Activated CD8-positive, alpha-beta memory T cell treated with anti-CD3 and anti-CD28 coated beads, Interleukin-2, amount 50 U/mL, for 48 hours (primary cell): ENCODE data around the gene OR11G2.
"Not testable (repeated sequence)": the region's sequence is repeated elsewhere in the genome, so short reads cannot be mapped to it uniquely, and the experiment has no call there.

Experiments used
- DNase-seq: peaks from one replicate; pipeline ENCODE4 v3.0.0-alpha.2; 2020

Gene OR11G2, protein sequence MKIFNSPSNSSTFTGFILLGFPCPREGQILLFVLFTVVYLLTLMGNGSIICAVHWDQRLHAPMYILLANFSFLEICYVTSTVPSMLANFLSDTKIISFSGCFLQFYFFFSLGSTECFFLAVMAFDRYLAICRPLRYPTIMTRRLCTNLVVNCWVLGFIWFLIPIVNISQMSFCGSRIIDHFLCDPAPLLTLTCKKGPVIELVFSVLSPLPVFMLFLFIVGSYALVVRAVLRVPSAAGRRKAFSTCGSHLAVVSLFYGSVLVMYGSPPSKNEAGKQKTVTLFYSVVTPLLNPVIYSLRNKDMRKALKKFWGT

DNA sequence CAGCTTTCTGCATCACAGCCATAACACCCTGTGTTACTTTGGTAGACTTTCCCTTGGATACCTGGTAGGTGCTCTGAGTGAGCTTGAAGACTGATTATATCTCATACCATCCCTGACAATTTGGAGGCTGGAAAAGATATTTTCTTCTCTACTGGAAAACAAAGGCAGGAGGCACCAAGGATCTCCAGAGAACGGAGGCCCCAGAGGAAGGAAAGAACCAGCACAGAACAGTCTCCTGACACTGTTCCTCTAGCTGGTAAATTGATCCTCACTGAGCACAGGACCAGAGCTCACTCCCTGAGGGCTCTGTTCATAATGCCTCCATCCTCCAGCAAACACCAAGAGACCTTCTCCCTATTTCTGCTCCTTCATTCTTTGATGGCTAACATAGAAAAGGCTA is at the start of gene OR11G2:
Gene OR11G2 (plus strand): TSS at position 301 of the 400 bp plus-strand sequence. CDS start 6,542 bp downstream, outside the sequence.
- DNase-seq, result no peak

DNA sequence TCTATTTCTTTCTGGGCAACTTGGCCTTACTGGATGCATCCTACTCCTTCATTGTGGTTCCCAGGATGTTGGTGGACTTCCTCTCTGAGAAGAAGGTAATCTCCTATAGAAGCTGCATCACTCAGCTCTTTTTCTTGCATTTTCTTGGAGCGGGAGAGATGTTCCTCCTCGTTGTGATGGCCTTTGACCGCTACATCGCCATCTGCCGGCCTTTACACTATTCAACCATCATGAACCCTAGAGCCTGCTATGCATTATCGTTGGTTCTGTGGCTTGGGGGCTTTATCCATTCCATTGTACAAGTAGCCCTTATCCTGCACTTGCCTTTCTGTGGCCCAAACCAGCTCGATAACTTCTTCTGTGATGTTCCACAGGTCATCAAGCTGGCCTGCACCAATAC is 46.8 kb upstream of the OR11G2 start:
- no peak for DNase-seq

DNA sequence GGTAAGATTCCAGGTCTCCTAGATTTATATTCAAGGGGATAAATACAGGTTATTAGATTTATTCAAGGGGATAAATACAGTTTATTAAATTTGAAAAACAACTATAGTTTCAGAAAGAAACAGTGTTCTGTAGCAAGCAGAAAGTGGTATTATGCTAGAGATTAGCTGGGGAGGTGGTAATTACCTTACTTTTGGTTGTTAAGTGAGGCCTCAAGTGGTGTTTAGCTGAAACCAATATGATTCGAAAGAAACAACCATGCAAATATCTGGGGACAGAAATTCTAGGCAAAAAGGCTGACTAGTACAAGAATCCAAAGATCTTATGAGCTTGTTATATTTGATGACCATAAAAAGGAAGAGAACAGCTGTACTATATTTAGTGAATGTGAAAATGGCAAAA is 45.9 kb upstream of the OR11G2 start:
- no peak for DNase-seq

DNA sequence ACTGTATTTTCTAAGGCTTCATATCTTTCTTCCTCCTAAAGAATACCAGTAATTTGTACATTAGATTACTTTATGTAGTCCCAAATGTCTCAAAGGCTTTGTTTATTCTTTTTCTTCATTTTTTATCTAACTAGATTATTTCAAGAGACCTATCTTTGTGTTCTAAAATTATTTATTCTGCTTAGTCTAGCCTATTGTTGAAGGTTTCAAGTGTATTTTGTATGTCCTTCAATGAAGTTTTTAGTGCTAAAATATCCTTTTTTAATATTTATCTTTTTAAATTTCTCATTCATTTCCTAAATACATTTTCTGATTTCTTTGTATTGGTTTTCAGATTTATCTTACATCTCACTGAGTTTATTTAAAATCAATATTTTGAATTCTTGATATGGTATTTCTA is 26.2 kb upstream of the OR11G2 start:
- no peak for DNase-seq

DNA sequence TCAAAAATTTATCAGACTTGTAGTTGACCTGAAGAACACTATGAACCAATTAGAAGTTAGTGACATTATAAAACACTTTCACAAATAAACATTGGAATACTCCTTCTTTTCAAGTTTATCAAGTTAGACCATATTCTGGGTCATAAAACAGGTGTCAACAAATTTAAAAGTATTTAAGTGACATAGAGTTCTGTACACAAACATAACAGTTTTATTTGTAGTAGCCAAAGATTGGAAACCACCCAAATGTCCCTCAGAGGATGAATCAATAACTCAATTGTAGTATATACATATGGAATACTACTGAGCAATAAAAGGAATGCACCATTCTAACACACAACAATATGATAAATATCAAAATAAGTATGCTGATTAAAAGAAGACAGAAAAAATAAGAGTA is 23.6 kb upstream of the OR11G2 start:
- DNase-seq, result no peak

DNA sequence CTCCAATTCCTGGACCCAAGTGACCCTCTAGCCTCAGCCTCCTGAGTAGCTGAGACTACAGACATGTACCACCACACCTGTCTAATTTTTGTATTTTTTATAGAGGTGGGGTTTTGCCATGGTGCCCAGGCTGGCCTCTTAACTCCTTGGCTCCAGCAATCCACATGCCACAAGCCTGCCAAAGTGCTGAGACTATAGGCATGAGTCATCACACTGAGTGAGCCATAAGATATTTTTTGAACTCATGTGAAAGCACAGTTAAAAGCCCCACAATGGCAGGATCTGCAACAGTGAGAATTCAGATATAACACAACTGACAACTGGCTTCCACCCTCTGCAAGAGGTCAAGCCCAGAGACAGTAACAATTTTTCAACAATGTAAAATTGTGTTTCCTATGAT is 20.8 kb upstream of the OR11G2 start:
- DNase-seq, result not testable (repeated sequence)

DNA sequence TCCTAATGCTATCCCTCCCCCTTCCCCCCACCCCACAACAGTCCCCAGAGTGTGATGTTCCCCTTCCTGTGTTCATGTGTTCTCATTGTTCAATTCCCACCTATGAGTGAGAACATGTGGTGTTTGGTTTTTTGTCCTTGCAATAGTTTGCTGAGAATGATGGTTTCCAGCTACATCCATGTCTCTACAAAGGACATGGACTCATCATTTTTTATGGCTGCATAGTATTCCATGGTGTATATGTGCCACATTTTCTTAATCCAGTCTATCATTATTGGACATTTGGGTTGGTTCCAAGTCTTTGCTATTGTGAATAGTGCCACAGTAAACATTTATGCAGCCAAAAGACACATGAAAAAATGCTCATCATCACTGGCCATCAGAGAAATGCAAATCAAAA is 16.5 kb upstream of the OR11G2 start:
- not testable (repeated sequence) for DNase-seq

DNA sequence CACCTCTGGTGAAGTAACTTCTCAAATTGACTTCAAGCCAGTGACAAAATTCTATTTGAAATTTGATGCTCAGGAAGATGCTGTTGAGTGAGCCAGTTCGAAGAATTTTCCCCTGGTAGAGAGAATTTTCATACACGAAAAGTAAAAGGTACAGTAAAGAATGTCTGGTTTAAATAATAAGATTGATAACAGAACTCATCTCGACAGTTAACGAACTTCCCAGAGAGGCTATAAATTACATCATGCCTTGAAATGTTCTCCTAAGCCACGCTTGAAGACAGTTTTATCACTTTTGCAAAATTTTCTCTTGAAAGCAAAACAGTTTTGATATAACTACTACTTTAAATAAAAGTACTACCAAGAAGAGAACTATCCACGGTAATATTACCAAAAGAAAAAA is 14.4 kb upstream of the OR11G2 start:
- no peak for DNase-seq

DNA sequence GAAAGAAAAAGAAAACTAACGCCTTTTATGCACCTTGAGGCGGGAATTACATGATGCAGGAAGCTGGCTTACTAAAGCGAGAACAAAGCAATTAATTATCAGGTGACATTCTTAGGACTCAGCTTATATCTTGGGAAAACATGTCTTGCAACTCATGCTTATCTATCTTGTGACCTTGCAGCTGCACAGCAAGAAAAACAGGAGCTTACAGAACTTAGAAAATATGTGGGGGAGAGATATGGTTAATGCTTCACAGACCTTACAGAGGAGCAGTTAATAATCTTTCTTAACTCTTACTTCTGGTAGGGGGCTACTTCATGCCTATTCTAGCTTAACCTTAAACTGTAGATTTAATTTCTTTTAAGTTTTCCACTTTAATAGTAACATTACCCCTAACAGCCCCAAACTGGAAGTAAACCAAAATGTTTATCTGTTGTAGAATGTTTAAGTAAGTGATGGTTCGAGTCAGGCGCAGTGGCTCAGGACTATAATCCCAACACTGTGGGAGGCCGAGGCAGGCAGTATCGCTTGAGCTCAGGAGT is 13.2 kb upstream of the OR11G2 start:
- DNase-seq, result no peak

DNA sequence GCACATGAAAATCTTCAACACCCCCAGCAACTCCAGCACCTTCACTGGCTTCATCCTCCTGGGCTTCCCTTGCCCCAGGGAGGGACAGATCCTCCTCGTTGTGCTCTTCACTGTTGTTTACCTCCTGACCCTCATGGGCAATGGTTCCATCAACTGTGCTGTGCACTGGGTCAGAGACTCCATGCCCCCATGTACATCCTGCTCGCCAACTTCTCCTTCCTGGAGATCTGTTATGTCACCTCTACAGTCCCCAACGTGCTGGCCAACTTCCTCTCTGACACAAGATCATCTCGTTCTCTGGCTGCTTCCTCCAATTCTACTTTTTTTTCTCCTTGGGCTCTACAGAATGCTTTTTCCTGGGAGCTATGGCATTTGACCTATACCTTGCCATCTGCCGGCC is 11.5 kb upstream of the OR11G2 start:
- DNase-seq, result no peak

DNA sequence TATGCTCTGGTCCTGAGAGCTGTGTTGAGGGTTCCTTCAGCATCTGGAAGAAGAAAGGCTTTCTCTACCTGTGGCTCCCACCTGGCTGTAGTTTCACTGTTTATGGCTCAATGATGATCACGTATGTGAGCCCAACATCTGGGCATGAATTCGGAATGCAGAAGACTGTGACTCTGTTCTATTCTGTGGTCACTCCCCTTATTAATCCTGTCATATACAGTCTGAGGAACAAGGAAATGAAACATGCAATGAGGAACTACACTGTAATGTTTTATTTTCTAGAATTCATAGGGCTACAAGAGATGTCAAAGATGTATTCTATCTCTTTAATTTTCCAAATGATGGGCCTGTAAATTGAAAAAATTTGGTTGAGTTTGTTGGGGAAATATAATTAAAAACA is 10.8 kb upstream of the OR11G2 start:
- no peak for DNase-seq

DNA sequence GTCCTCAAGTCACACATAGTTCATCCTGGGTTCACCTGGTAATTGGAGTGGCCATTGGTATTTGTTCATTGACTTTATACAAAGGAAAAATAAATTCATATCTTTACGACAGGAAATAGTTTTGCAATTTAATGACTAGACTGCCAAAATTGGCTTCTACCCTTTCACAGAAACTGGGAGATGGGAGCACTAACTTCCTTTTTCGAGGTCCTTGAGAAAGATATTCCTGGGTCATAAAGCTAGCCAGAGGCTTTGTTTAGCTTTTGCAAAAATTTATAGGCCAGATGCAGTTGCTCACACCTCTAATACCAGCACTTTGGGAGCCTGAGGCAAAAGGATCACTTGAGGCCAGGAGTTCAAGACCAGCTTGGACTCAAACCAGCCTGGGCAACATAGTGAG is 10.2 kb upstream of the OR11G2 start:
- no peak for DNase-seq

DNA sequence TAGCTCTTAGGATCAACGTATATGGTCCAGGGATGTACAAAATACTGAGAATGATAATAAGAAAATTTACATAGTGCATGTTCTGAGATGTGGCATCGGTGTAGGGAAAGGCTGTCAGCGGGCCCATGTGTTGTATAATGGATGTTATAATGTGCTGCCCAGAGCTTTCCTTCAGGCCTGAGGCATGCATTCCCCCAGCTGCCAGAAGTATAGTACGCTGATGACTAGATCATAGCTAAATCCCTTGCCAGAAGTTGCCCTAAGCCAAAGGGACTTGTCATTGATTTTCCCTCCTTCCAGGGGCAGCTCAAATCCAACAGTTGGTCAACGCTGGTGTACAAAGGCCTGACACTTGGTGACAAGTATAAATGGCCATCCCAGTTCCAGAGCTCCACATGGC is 6.5 kb upstream of the OR11G2 start:
- no peak for DNase-seq

DNA sequence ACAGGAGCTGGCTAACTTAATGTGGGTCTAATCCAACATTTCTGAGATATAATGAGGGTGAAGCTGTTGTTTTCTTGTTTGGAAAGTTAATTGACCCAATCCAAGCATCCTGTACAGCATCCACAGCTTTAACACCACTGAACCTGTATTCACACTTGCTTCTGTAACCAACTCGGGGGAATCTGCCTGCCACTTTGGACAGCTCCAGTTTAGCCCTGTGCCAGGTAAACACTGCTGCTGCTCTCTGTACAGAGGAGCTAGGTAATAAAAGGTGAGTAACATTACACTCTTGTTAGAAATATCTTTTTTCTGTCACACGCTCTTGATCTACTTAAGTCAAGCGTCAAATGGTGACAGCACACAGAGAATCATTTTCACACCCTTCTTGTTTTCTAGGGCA is 700 bp downstream of the OR11G2 start:
- no peak for DNase-seq

DNA sequence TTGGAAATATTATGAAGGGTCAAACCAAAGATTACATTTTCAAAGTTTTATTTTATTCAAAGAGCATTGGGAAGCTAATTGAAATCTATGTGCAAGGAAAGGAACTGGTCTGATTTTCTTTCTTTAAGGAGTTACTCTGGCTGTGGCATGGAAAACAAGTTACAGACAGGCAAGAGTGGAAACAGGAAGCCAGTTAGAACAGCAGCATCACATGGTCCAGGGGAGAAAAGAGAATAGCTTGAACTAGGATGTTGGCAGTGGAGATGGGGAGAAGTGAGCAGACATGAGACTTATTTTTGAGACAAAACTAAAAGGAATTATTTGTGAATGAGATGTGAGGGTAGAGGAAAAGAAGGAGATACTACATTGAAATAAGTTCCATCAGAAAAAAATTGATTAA is 3.4 kb downstream of the OR11G2 start:
- DNase-seq, result no peak

DNA sequence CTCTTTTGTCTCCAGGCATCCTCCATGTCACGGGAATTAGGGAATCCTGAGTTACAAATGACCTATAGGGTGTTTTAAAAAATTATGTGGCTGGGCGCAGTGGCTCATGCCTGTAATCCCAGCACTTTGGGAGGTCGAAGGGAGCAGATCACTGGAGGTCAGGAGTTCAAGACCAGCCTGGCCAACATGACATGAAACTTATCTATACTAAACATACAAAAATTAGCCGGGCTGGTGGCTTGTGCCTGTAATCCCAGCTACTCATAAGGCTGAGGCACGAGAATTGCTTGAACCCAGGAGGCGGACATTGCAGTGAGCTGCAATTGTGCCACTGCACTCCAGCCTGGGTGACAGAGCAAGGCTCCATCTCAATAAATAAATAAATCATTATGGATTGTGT is 4.5 kb downstream of the OR11G2 start:
- DNase-seq, result not testable (repeated sequence)

DNA sequence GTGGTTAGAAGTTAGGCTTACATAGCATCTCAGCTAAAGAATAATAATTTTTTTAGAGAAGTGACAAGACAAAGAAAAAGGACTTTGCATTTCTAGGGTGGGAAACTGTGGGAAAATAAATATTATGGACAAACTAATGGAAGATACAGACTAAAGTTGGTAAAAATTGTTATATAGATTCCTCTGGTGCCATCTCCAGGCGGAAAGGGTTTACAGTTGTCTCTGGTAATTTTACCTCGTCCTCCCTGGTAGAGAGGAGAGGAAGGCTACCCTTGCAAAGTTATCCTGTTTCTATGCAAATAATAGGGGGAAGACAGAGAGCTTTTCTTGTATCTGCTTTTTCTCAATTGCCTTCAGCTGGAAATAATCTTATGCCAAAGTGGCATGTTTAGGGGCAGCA is 5.2 kb downstream of the OR11G2 start:
- no peak for DNase-seq

DNA sequence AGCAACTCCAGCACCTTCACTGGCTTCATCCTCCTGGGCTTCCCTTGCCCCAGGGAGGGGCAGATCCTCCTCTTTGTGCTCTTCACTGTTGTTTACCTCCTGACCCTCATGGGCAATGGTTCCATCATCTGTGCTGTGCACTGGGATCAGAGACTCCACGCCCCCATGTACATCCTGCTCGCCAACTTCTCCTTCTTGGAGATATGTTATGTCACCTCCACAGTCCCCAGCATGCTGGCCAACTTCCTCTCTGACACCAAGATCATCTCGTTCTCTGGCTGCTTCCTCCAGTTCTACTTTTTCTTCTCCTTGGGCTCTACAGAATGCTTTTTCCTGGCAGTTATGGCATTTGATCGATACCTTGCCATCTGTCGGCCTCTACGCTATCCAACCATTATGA is 6.8 kb downstream of the OR11G2 start:
- DNase-seq, result no peak

DNA sequence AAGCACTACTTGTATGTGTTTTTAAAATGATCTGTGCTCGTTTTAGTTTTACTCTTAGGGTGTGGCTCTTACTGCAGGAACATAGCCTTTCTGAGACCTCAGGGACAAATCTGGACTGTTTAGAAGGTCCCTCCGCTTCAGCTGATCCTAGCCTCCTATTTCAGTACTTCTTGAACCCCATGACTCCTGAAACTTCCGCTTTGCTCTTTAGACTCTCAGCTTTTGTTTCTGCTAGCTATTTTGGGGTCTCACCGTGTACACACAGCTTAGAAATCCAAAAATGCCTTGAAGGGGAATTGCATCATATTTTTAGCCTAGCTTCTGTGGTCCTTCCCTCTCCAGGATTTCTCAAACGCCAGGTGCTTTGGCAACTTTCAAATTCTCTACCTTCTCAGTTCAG is 8.3 kb downstream of the OR11G2 start:
- DNase-seq, result no peak

DNA sequence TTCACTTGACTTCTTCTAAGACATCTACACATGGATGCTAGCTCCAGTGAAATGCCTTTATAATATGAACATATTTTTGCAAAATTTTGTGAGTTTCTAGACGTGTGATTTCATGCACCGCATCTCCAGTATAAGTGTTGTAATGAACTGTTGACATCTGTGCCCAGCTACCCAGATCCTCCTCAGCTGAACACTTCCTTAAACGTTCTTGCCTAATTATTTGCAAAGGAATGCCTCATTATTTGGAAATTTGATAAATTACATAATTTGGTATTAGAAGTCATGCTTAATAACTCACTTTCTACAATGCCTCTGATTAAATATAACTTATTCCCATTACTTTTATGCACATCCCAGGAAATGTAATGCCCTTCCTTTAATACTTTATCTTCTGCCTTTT is 14.0 kb downstream of the OR11G2 start:
- no peak for DNase-seq

DNA sequence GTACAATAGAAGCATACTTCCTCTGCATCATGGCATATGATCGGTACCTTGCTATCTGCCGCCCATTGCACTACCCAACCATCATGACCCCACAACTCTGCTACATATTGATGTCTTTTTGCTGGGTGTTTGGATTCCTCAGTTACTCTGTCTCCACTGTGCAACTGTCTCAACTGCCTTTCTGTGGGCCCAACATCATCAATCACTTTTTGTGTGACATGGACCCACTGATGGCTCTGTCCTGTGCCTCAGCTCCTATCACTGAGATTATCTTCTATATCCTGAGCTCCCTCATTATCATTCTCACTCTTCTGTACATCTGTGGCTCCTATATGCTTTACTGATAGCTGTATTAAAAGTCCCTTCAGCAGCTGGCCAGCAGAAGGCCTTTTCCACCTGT is 18.9 kb downstream of the OR11G2 start:
- no peak for DNase-seq

DNA sequence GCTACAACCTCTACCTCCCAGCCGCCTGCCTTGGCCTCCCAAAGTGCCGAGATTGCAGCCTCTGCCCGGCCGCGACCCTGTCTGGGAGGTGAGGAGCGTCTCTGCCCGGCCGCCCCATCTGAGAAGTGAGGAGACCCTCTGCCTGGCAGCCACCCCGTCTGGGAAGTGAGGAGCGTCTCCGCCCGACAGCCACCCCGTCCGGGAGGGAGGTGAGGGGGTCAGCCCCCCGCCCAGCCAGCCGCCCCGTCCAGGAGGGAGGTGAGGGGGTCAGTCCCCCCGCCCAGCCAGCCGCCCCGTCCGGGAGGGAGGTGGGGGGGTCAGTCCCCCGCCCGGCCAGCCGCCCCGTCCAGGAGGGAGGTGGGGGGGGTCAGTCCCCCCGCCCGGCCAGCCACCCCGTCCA is 21.7 kb downstream of the OR11G2 start:
- DNase-seq, result not testable (repeated sequence)

DNA sequence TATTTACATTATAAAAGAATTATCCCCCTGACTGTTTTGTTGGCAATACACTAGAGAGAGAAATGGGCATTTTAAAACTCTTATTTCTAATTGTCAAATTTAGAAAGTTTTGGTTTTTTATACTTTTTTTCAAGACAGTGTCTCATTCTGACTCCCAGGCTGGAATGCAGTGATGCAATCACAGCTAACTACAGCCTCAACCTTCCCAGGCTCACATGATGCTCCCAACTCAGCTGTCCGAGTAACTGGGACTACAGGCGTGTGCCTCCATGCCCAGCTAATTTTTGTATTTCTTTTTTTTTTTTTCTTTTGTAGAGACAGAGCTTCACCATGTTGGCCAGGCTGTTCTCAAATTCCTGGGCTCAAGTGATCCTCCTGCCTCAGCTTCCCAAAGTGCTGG is 24.5 kb downstream of the OR11G2 start:
- DNase-seq, result no peak

DNA sequence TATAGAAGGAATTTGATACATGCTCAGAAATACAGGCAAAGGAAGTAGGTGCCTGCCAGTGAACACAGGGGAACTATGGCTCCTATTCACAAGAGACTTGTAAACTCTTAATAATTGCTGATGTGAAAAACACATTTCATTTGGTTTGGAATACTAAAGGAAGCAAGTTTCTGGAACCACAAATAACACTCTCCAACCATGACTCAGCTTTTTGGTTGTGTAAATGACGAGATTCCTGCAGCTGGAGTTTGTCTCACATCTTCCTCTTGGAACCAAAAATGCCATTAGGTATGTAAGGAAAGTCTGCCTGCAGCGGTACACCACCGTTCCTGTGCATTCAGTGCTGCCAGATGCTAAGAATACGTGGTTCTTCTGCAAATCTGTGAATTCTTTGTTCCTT is 28.3 kb downstream of the OR11G2 start:
- DNase-seq, result no peak

DNA sequence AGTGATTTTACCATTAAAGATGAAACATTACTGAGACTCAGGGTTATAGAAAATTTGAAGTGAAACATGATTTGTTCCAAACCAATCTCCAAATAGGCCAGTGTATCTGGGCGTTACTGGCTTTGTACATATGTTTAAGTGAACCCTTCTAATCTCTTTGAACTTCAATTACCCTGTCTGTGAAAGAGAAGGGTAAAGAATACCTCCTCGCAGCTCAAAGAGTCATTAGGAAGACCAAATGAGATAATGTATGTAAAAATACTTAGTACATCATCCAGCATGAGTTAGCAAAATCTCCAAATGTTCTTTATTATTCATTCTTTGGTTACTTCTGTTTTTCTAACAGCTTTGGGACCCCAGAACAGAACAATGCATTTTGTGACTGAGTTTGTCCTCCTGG is 32.7 kb downstream of the OR11G2 start, which contains the start of gene OR11H6:
Gene OR11H6 (plus strand): TSS at position 301 of the 400 bp plus-strand sequence. CDS start 0 bp downstream, at position 301.
- no peak for DNase-seq
